HG03354 (cell line): ENCODE results near the gene DUSP22.
"Not testable (repeated sequence)": the region's sequence is repeated elsewhere in the genome, so short reads cannot be mapped to it uniquely, and the experiment has no call there.

ENCODE experiments used
- ATAC-seq: cut with Tn5 transposase; IDR thresholded peaks from one replicate; pipeline ENCODE4 v1.9.1; 2021; ENCODE audit warnings: mild to moderate bottlenecking; ENCODE audit not compliant: unreplicated experiment, poor library complexity, severe bottlenecking

The DUSP22 gene, protein sequence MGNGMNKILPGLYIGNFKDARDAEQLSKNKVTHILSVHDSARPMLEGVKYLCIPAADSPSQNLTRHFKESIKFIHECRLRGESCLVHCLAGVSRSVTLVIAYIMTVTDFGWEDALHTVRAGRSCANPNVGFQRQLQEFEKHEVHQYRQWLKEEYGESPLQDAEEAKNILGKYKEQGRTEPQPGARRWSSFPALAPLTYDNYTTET

DNA sequence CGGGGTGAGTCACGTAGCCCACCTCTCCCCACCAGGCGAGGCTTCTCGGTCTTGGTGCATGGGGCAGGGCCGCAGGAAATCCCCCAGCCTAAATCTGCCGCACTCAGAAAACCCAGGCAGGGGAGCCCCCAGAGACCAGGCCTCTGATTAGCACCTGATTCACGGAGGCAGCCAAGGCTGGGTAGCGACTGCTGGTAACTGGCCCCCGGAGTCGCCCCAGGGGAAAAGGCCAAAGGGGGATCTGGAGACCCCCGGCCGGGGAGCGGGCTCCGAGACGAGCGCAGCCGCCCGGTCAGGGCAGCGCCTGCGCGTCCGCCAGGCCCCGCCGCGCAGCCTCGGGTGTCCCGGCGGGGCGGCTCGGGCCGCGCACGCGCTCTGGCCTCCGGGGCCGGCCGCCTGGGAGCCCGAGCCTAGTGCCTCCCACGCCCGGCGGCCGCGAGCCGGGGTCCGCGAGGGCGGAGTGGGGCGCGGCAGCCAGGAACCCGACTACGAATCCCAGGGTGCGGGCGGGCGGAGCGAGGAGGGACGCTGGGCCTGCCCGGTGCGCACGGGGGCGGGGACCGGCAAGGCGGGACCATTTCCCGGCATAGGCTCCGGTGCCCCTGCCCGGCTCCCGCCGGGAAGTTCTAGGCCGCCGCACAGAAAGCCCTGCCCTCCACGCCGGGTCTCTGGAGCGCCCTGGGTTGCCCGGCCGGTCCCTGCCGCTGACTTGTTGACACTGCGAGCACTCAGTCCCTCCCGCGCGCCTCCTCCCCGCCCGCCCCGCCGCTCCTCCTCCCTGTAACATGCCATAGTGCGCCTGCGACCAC is at the start of gene DUSP22:
Gene DUSP22, plus strand, starts transcription at position 791 of the 809 bp plus-strand sequence. CDS start 53 bp downstream, outside the sequence.
- ATAC-seq, result peak; percentile 46

DNA sequence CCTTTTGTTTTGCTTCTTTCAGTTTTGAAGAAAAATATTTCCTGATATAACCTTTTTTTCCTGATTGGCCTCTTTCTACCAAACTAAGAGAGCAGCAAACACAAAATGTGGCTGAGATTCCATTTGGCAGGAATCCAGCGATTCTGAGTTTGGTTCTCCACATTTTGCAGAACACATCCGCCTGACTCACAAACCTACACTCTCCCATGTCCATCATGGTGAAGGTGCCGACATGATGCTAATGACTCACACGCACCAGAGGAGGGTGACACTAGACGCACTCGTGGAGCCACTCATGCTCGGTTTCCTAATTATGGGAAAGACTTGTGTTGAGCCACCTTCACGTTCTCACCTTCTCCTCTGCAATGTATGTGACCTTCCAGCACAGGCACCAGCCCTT is 45.9 kb upstream of the DUSP22 start:
- ATAC-seq, result no peak

DNA sequence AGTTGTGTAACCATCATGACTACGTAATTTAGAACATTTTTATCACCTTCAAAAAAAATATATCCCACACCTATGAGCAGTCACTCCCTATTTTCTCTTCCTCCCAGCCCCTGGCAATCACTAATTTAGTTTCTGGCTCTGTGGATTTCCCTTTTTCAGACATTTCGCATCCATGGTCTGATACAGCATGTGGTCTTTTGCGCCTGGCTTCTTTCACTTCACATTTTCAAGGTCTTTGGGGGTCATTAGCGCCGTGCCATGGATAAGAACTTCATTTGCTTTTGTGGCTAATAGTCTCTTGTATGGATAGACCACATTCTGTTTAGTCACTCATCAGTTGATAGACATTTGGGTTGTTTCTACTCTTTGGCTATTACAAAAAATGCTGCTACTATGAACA is 44.9 kb upstream of the DUSP22 start:
- ATAC-seq, result no peak

- ATAC-seq, result not testable (repeated sequence)
Measured at GRCh38 chr6:248046-248445, 44.2 kb upstream of the DUSP22 start.

DNA sequence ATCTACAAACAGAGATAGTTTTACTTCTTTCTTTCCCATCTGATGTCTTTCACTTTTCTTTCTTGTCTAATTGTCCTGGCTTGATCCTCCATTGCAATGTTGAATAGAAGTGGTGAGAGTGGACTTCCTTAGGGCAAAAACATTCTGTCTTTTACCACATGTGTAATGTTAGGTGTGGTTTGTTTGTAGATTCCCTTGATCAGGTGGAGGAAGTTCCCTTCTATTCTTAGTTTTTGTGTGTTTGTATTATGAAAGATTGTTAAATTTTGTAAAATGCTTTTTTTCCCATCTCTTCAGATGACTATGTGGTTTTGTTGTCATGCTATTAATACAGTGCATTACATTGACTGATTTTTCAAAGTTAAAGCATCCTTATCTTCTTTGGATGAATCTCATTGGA is 41.6 kb upstream of the DUSP22 start:
- no peak for ATAC-seq

DNA sequence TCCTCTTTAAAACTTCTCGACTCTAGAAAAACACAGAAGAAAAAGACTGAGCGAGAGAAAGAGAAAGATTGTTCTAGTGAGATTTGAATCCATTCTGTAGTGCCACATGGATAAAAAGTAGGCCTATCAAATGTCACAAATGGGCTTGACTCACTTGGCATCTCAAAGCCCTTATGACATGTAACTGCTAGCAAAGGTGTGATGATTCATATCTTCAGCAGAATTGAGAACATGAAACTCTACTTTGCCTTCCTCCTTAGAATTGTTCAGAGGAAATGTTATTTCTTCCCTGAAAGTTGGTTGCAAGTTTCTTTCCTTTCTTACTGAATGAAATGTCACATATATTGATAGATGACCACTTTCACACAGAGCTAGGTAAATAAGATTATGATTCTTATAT is 40.4 kb upstream of the DUSP22 start:
- ATAC-seq, result no peak

DNA sequence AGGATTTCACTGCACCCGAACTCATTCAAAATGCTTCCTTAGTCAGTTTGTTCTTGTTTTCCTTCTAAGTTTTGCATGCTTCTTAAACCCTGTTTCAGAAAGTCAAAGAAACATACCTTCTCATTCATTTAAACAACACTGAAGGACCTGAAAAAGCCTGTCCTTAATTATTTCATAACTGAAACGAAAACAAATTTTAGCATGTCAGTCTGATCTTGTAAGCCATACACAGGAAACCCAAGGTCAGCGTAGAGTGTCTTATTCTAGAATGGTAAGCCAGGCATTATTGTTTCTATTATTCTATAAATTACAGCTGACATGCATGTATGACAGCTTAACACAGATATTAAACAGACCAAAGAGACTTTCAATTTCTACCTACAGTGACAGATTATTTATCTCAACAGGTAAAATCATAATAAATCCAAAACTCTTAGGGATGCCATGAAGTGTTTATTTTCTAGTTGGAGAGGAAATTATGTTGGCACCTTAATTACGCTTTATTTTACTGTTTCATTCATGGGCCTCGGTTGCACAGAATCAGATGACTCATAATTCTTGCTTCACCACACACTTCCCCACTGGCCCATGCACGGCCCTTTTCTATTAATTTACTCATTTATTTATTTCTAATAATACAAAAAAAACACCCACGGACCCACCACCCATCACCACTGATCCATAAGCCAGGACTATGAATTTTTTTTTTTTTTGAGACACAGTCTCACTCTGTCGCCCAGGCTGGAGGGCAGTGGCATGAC is 39.3 kb upstream of the DUSP22 start:
- no peak for ATAC-seq

DNA sequence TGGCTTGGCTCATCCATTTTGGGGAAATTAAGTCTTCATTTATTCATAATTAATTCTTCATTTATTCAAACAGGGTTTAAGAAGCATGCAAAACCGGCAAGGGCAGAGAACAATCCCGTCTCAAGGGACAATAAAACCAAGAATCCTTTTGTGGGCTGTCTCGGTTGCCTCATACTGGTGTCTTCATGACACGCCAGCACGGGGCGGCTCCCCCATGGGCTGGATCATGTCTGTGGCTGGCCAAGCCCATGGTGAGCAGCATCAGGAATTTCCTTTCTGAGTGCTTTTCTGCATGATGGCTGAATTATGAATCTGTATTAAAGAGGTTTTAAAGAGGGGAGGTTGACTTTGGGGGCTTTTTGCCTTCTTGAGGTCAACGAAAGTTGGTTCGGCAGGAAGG is 38.3 kb upstream of the DUSP22 start:
- ATAC-seq, result no peak

DNA sequence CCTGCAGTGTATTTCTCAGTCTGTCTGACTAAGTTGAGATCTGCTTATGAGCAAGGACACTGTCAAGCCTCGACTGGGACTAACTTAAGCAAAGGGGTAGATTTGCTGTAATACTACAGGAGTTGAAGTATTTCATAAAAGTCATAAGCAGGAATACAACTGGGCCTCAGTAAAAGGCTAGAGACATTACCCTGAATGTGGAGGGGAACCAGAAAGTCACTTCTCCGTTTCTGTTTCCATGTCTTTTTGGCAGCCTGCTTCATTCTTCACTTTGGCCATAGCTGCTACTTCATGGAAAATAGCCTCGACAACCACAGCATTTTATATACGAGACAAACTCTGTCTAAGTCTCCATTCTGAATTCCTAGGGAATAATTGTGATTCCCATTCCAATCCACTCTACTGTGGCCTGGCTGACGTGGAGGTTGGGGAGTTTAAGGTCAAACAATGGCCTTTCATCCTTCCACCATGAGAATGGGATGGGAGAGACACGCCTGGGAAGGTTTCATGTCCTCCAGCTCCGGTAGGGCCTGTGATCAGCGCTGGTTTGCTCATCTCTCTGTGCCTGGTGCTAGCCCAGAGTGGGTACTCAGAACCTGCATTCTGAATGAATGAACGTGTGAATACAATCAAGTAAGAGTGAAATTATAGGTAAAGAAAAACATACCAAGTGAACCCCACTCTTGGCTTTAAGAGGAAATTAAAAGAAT is 37.1 kb upstream of the DUSP22 start:
- no peak for ATAC-seq

DNA sequence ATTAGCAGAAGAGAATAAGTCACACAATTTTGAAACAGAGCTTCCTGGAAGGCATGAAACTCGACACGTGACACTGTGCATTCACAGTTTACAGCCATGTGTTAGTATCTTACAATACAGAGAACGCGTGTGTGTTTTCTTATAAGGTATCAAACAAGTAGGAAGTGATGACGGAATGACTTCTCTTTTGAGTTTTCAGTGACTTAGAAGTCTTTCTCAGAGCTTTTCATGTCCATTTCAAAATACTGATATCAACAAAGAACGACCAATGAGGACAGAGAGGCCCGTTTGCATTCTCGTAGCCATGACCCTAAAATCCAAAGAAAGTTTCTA is 36.6 kb upstream of the DUSP22 start:
- ATAC-seq, result no peak

- no peak for ATAC-seq
Measured at GRCh38 chr6:256169-256568, 36.1 kb upstream of the DUSP22 start.

GRCh38 chr6:257031-257725 is 35.1 kb upstream of the DUSP22 start:
- ATAC-seq, result no peak

DNA sequence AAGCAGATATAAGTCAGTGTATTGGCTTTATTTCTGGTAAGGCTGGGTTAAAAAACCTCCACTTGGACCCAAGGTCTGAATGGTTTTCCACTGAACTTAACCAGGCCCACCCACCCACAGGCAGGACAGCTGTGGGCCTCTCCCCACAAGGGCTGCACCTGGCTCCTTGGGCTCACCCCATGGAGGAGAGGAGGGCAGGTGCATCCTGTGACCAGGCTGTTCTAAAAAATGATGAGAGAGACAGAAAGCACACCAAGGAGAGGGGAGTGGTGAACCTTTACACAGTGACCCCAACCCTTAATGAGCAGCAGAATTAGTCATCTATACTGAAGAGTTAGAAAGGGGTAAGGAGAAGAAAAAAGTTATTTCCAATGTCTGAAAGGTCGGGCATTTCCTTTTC is 34.5 kb upstream of the DUSP22 start:
- ATAC-seq, result peak; percentile 56

- ATAC-seq, result no peak
Measured at GRCh38 chr6:259316-259715, 33.0 kb upstream of the DUSP22 start.

DNA sequence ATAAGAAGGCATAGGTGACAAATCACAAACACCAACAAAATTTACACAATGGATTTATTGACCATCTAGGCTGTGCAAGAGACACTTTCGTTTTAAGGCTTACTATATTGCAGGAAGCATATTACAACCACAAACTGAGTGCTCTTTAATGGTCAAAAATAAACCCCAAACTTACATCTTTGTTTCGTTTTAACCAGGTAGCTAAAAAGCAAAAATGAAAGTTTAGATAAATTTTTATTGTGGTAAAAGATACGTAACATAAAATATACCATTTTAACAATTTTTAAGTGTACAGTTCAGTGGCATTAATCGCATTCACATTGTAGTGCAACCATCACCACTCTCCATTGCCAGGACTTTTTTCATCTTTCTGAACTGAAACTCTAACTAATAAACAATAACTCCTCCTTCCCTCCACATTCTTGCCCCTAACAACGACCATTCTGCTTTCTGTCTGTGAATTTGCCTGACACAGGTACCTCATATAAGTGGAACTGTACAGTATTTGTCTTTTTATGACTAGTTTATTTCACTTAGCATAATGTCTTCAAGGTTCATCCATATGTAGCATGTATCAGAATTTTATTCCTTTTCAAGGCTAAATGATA is 32.3 kb upstream of the DUSP22 start:
- ATAC-seq, result peak; percentile 87

GRCh38 chr6:264626-265025 is 27.7 kb upstream of the DUSP22 start:
- no peak for ATAC-seq

- ATAC-seq, result no peak
Measured at GRCh38 chr6:268394-268935, 23.8 kb upstream of the DUSP22 start.

DNA sequence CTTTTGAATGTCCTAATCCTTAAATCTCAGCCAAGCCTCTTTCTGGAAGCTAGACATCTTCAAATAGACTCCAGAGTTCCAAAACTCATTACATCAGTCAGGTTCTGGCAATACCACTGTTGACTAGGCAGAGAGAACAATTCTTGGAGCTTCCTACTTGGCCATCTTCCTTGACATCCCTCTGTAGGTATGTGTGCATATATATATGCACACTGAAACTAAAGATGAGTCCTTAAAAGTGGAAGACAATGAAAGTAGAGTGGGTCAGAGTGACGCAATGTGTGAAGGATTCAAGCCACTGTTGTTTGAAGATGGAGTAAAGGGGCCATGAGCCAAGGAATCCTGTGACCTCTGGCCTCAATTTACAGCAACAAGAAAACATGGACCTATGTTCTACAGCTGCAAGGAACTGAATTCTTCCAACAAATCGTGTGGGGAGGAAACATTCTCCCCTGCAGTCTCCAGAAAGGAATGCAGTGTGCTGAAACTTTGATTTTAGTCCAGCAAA is 18.7 kb upstream of the DUSP22 start:
- no peak for ATAC-seq

- ATAC-seq, result no peak
Measured at GRCh38 chr6:277746-278145, 14.5 kb upstream of the DUSP22 start.
